Chondrocyte (in vitro differentiated cells): ENCODE measurements around the gene BCL11B. TPM values are rescaled to one million over a fixed set of nuclear protein-coding genes. Genes with fewer than 3 reads are reported as not detected.

Experiments used
- DNase-seq: peaks from one replicate; pipeline ENCODE4 v3.0.0; 2021; ENCODE audit warnings: mixed read lengths, low spot score
- H3K27ac Mint-ChIP-seq: one replicate; pipeline ENCODE4 v1.8.0; 2021; ENCODE audit warnings: mild to moderate bottlenecking, moderate library complexity, mixed read lengths; ENCODE audit not compliant: unreplicated experiment
- H3K27me3 Mint-ChIP-seq: 2 replicates; pipeline ENCODE4 v1.8.0; 2021; ENCODE audit warnings: low read depth, mixed read lengths
- H3K36me3 Mint-ChIP-seq: 2 replicates; pipeline ENCODE4 v1.8.0; 2021; ENCODE audit warnings: low read depth, mixed read lengths
- H3K4me1 Mint-ChIP-seq: 2 replicates; pipeline ENCODE4 v1.8.0; 2021; ENCODE audit warnings: low read depth, mild to moderate bottlenecking, mixed read lengths
- H3K4me3 Mint-ChIP-seq: one replicate; pipeline ENCODE4 v1.8.0; 2021; ENCODE audit warnings: mild to moderate bottlenecking, moderate library complexity, mixed read lengths; ENCODE audit not compliant: unreplicated experiment
- H3K9me3 Mint-ChIP-seq: 2 replicates; pipeline ENCODE4 v1.8.0; 2021; ENCODE audit warnings: low read depth, mixed read lengths
- total RNA-seq: library from RNA; stranded (reverse); gene quantifications from 3 replicates; pipeline ENCODE4 v1.2.1, GENCODE V29; 2021
- TF ChIP-seq, protein P1 (sequence below): fragments of 200-600 bp; sonication (generic); IDR thresholded peaks from 2 replicates; pipeline ENCODE4 v1.5.0; 2021; ENCODE audit warnings: antibody characterized with exemption, mild to moderate bottlenecking, moderate library complexity

The BCL11B gene
- total RNA-seq, 1 donor from 2014 or later = 0.17 TPM

DNA sequence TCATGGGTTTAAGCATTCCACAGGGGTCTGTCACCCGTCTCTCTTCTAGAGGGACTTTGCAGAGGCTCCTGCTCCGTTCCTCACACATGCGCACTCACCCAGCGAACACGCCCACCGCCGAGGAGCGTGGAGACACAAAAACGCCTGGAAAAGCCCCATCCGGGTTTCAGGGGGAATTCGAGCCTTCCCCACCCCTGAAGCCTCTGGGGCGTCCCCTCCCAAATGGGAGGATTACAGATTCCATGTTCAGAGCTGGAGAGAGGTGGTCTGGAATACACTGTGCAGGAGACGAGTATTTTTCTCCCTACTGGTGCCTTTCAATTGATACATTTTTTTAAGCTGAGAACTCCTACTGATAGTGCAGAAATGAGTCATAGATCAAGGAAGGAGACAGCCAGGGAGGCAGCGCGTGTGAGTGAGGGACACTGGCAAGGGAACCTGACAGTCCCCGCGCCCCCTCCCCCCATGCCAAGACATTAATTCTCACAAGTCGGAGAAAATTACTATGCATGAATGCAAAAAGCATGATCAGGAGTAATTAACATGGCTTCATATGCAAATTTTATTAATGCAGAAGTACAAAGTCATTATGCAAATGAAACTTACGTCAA, 36.9 kb downstream of the BCL11B start:
- peak; percentile 62 for DNase-seq
- Mint-ChIP-seq H3K4me3 (no peak overlapping the region), H3K27ac (no peak overlapping the region), H3K4me1 (no peaks in the 10 kb centered on the region), H3K9me3 (peaks cover 14% of the 10 kb centered on the region), H3K36me3 (peaks cover 2% of the 10 kb centered on the region), H3K27me3 (peaks cover 41% of the 10 kb centered on the region)
- TF ChIP-seq, protein P1, sequence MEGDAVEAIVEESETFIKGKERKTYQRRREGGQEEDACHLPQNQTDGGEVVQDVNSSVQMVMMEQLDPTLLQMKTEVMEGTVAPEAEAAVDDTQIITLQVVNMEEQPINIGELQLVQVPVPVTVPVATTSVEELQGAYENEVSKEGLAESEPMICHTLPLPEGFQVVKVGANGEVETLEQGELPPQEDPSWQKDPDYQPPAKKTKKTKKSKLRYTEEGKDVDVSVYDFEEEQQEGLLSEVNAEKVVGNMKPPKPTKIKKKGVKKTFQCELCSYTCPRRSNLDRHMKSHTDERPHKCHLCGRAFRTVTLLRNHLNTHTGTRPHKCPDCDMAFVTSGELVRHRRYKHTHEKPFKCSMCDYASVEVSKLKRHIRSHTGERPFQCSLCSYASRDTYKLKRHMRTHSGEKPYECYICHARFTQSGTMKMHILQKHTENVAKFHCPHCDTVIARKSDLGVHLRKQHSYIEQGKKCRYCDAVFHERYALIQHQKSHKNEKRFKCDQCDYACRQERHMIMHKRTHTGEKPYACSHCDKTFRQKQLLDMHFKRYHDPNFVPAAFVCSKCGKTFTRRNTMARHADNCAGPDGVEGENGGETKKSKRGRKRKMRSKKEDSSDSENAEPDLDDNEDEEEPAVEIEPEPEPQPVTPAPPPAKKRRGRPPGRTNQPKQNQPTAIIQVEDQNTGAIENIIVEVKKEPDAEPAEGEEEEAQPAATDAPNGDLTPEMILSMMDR = no peak

DNA sequence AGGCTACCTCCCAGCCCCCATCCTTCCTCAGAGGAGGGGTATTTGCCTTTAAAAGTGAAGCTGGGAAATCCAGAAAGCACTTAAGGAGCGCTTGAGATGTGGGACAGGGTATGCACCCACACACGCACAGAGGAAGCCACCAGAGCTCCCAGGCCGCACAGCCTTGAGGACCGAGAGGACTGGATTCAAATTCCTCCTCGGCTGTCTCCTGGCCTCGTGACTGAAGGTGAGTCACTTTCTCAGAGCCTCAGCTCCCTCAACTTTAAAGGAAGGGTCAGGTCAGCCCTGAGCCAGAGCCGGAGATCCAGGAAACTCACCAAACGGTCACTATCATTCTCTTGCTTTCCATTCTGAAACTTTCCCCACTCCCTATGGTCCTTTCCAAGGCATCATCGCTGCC, 37.6 kb downstream of the BCL11B start:
- DNase-seq = peak; percentile 26
- H3K36me3 Mint-ChIP-seq = peaks cover 2% of the 10 kb centered on the region
- peaks cover 14% of the 10 kb centered on the region for H3K9me3 Mint-ChIP-seq
- TF ChIP-seq, protein P1 = no peak
- H3K4me1 Mint-ChIP-seq = no peaks in the 10 kb centered on the region
- peaks cover 37% of the 10 kb centered on the region for H3K27me3 Mint-ChIP-seq
- H3K4me3 Mint-ChIP-seq = no peak overlapping the region
- no peak overlapping the region for H3K27ac Mint-ChIP-seq

DNA sequence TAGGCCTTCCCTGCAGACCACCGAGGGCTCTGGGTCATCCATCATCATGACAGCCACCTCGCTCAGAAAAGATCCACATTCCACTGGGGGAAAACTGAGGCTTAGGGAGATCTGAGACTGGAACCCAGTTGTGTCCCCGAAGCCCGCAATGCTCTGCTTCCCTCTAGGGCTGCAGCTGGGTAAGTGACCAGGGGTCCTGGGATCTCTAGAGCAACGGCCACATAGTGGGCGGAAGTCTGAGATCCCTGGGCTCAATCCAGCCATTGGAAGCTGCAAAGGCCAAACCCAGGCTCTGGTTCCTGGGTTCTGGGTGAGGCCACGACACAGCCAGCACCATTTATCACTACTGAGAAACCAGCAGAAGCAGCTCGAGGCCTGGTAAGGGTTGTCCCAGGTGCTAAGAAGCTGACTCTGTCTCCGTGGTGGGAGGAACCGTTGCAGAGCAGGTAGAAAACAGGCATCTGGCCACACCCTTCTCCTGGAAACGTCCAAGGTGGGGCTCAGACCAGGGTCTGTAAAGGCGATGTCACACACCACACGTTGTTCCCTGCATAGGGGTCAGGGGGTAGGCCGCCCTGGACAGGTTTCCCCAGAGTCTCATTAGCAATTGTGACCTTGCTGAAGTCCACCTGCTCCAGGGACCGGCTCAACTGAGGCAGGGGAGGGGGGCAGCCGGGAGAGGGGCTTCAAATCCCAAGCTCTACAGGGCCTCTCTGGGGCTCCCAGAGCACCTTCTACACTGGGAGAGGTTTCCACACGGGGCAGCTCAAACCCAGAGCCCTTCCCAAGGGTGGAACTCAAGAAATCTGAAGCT, 38.6 kb downstream of the BCL11B start:
- Mint-ChIP-seq H3K4me3 (no peak overlapping the region), H3K4me1 (no peaks in the 10 kb centered on the region), H3K27me3 (peaks cover 36% of the 10 kb centered on the region), H3K9me3 (peaks cover 14% of the 10 kb centered on the region), H3K36me3 (peaks cover 2% of the 10 kb centered on the region), H3K27ac (no peak overlapping the region)
- DNase-seq = peak; percentile 55
- TF ChIP-seq, protein P1 = no peak

DNA sequence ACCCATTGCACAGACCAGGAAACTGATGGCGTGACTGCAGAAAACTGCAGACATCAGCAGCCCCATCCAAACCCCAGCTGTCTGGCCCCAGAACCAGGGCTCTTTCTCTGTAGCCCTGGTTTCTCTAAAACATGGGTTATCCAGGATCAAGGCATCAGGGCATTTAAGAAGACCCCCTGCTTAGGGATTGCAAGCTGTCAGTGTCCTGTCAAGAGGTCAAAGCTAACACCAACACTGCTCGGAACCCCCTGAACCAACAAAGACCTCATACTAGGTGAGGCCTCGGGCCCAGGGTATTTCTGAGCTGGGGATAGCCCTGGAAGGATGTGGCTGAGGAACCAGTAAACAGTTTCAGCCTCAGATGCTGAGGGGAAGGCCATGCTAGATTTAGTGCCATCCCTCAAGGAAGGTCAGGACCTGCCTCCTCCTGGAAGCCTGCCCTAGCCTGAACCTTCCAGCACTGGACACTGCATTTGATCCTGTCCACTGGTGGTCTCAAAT, 39.2 kb downstream of the BCL11B start:
- no peaks in the 10 kb centered on the region for H3K4me1 Mint-ChIP-seq

More for the DNA sequence above, 39.2 kb downstream of the BCL11B start:
- Mint-ChIP-seq H3K4me3 (no peak overlapping the region), H3K27me3 (peaks cover 37% of the 10 kb centered on the region), H3K9me3 (peaks cover 14% of the 10 kb centered on the region), H3K27ac (no peak overlapping the region), H3K36me3 (peaks cover 2% of the 10 kb centered on the region)
- TF ChIP-seq, protein P1 = no peak
- no peak for DNase-seq
